Coronary artery (tissue), 2 donors: ENCODE measurements around the gene TAF6.
A peak's percentile ranks its signal among the peaks of the same experiment; 100 is the strongest.
"Not testable (repeated sequence)": the region's sequence is repeated elsewhere in the genome, so short reads cannot be mapped to it uniquely, and the experiment has no call there.

Experiments
- DNase-seq: peaks from one replicate; pipeline ENCODE4 v3.0.0-alpha.2; 2017; ENCODE audit warnings: low spot score
- H3K27ac ChIP-seq, 2 donors: fragments of 200-600 bp; sonication (generic); one replicate each; pipeline ENCODE4 v1.5.1; 2016 to 2019
- H3K4me3 ChIP-seq: fragments of 200-600 bp; sonication (generic); 2 replicates; pipeline ENCODE4 v1.5.1; 2016; ENCODE audit warnings: mild to moderate bottlenecking, moderate library complexity
- TF ChIP-seq, protein P1 (sequence below): fragments of 200-600 bp; sonication (generic); IDR thresholded peaks from one replicate; pipeline ENCODE4 v1.5.1; 2019; ENCODE audit warnings: antibody characterized with exemption

TAF6 gene

DNA sequence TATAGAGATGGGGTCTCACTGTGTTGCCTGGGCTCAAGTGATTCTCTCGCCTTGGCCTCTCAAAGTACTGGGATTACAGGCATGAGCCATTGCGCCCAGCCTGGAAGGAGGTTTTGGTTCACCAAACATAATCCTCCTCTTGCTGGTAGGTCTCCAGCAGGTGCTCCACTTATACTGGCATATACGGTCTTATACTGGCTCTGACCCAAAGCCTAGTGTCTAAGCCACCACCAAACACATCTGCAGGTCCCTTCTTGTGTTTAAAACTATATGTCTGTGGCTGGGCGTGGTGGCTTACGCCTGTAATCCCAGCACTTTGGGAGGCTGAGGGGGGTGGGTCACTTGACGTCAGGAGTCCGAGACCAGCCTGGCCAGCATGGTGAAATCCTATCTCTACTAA, 13.0 kb upstream of the TAF6 start:
- Histone ChIP-seq H3K27ac (no peak overlapping the region), H3K4me3 (no peak overlapping the region)
- no peak for DNase-seq
- TF ChIP-seq, protein P1, sequence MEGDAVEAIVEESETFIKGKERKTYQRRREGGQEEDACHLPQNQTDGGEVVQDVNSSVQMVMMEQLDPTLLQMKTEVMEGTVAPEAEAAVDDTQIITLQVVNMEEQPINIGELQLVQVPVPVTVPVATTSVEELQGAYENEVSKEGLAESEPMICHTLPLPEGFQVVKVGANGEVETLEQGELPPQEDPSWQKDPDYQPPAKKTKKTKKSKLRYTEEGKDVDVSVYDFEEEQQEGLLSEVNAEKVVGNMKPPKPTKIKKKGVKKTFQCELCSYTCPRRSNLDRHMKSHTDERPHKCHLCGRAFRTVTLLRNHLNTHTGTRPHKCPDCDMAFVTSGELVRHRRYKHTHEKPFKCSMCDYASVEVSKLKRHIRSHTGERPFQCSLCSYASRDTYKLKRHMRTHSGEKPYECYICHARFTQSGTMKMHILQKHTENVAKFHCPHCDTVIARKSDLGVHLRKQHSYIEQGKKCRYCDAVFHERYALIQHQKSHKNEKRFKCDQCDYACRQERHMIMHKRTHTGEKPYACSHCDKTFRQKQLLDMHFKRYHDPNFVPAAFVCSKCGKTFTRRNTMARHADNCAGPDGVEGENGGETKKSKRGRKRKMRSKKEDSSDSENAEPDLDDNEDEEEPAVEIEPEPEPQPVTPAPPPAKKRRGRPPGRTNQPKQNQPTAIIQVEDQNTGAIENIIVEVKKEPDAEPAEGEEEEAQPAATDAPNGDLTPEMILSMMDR = no peak

DNA sequence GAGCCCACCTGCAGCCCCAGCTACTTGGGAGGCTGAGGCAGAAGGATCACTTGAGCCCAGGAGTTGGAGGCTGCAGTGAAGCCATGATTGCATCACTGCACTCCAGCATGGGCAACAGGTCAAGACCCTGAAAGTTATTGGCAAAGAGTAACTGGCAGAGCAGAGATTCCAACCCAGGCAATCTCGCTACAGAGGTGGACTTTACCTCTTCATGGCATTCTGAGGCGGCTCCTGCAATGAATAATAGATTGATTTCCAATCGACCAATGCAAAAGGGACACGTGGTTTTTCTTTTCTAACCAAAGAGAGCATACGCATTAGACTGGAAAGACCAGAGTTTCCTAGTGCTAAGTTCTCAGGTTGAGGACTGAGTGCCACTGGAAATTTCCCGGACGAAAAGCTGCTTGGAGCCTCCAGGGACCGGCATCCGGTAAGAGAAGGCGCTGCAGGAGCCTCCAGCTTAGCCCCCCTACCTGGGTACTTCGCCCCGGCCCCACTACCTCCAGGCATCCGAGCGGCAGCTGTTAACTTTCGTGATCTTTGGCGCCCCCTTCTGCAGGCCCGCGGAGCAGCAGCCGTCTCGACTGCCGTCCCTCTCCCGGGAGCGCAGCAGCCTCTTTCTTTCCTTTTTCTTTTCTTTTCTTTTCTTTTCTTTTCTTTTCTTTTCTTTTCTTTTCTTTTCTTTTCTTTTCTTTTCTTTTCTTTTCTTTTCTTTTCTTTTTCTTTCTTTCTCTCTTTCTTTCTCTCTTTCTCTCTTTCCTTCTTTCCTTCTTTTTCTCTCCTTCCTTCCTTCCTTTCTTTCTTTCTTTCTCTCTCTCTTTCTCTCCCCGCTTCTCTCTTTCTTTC, 11.7 kb upstream of the TAF6 start:
- Histone ChIP-seq H3K4me3 (peak overlapping the region; percentile 53), H3K27ac (no peak overlapping the region)
- DNase-seq = no peak
- TF ChIP-seq, protein P1 = peak; percentile 89

DNA sequence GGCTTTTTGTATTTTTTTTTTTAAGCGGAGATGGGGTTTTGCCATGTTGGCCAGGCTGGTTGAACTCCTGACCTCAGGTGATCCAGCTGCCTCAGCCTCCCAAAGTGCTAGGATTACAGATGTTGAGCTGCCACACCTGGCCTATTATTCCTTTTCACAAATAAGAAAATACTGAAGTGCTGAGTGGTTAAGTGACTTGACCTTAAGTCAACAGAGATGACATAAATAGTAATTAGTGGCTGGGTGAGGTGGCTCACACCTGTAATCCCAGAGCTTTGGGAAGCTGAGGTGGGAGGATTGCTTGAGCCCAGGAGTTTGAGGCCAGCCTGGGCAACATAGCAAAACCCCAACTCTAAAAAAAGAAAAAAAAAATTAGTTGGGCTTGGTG, 11.1 kb upstream of the TAF6 start:
- H3K27ac ChIP-seq, DNase-seq, H3K4me3 ChIP-seq: not testable (repeated sequence)

DNA sequence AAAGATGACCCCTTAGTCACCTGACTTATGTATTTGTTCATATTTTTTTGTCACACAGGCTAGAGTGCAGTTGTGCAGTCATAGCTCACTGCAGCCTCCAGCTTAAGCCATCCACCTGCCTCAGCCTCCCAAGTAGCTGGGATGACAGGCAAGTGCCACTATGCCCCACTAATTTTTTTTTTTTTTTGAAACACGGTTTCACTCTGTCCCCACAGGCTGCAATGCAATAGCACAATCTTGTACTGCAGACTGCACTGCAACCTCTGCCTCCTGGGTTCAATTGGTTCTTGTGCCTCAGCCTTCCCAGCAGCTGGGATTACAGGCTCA, 9.4 kb upstream of the TAF6 start:
- TF ChIP-seq, protein P1 = no peak
- DNase-seq = no peak
- no peak overlapping the region for H3K27ac ChIP-seq
- no peak overlapping the region for H3K4me3 ChIP-seq

DNA sequence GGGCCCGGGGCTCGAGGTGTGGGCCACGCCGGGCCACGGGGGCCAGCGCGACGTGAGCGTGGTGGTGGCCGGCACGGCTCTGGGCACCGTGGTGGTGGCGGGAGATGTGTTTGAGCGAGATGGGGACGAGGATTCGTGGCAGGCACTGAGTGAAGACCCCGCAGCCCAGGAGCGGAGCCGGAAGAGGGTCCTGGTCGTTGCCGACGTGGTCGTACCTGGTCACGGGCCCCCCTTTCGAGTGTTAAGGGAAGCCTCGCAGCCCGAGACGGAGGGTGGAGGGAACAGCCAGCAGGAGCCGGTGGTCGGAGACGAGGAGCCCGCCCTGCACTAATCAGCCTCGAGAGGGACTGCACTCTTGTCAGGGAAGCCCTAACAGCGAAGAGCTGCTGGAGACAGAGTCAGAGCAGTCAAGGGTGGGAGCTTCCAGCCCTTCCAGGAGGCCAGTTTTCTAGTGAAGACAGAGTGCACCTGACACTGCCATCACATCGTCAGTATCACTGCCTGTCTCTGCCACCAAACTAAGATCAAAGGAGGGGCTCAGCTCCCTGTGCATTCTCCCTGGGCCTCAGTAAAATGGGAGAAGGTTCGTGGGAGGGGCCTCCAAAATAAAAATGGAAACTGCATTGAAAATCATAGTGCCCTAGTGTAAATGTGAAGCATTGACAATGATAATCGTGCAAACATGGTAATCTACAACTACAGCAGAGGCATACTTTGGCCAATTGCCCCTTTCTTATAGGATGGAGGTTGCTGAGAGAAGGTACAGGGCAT, 8.9 kb upstream of the TAF6 start:
- TF ChIP-seq, protein P1 = no peak
- Histone ChIP-seq H3K27ac (peak overlapping the region; percentile 87 to 95), H3K4me3 (peak overlapping the region; percentile 89)
- no peak for DNase-seq

DNA sequence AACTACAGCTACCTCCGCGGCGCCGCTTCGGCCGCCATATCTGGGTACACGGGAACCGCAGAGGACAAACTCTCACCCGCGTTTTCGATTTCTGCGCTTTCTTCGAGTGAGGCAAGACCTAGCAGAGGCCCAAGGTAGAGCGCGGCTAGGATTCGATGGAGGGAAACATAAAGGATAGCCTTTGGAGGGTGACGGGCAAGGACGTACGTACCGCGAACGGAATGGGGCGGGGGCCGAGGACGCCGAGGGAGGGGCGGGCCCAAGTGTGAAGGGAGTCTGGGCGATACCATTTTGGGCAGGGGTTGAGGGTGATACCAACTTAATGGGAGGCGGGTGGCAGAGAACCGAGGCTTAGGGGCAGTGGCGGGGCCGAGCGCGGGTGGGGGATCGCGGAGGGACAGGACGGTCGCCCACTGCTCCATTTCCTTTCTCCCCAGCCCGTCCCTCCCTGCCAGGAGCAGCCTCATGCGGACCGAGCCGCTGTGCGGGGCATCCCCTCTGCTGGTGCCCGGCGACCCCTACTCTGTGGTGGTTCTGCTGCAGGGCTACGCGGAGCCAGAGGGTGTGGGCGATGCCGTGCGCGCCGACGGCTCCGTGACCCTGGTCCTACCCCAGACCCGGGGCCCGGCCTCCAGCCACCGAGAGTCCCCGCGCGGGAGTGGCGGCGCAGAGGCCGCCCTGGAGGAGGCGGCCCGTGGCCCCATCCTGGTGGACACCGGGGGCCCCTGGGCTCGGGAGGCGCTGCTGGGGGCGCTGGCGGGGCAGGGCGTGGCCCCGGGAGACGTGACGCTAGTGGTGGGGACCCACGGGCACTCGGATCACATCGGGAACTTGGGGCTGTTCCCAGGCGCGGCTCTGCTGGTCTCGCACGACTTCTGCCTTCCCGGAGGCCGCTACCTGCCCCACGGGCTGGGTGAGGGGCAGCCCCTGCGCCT, 8.0 kb upstream of the TAF6 start, which contains the start of gene MBLAC1:
TSS of gene MBLAC1 (plus strand) at position 37 of the 935 bp plus-strand sequence. CDS start at position 466, 429 bp downstream.
- peak; percentile 90 for DNase-seq
- Histone ChIP-seq H3K4me3 (peak within 1 kb of the TSS; percentile 89), H3K27ac (peak within 1 kb of the TSS; percentile 87 to 95)
- TF ChIP-seq, protein P1 = no peak
